HCT116 (cell line): Measurements from ENCODE around the gene PDHA1. TPM values are rescaled to one million over a fixed set of nuclear protein-coding genes. Genes with fewer than 3 reads are reported as not detected.

Experiments used
- ATAC-seq: fragments of 200-7000 bp; cut with Tn5 transposase; 2 replicates; pipeline ENCODE4 v1.9.1; 2020; ENCODE audit warnings: mild to moderate bottlenecking, moderate library complexity
- BruUV-seq: library from RNA; stranded (reverse); fragments of 400-500 nt; replicated peaks from 2 replicates; lab custom pipeline; 2021; lab: Mats Ljungman, UMichigan
- CTCF ChIA-PET: fragments of 300-600 bp; sonication (Branson Sonifier 250); formaldehyde crosslinking; loops from one replicate; lab custom pipeline; 2021; ENCODE audit warnings: antibody characterized with exemption; lab: Charles Lee
- POLR2A ChIA-PET: fragments of 300-600, 350-600 bp; sonication (Branson Sonifier 250); formaldehyde crosslinking; loops from one replicate; lab custom pipeline; 2021; ENCODE audit warnings: antibody characterized with exemption; lab: Charles Lee
- RAD21 ChIA-PET, 2 experiments: fragments of 300-600 bp; sonication (Branson Sonifier 250); formaldehyde crosslinking; loops; one replicate each; lab custom pipeline; 2023; ENCODE audit warnings: low total read pairs in 2 of 2; ENCODE audit not compliant: uncharacterized antibody in 2 of 2, unreplicated experiment in 2 of 2, low non-redundant PET in 1 of 2; lab: Charles Lee
- DNase-seq: peaks from one replicate; pipeline ENCODE4 v3.0.0-alpha.2; 2010; ENCODE audit warnings: low read depth, low spot score
- H2AFZ ChIP-seq: fragments of 200-600 bp; shearing (Covaris generic), sonication (generic); 2 replicates; pipeline ENCODE4 v1.6.1; 2017; ENCODE audit warnings: low read depth, mixed run types, mixed read lengths, antibody characterized with exemption, low read length; ENCODE audit not compliant: poor library complexity, severe bottlenecking
- H3K27ac ChIP-seq: 2 replicates; pipeline ENCODE4 v1.5.1; 2012; ENCODE audit warnings: low read depth, low read length
- H3K27me3 ChIP-seq: fragments of 200-600 bp; sonication (generic); 2 replicates; pipeline ENCODE4 v1.6.1; 2016; ENCODE audit warnings: mixed run types, low read length, mixed read lengths; ENCODE audit not compliant: insufficient read depth
- H3K36me3 ChIP-seq, 2 experiments: fragments of 200-500 bp in 1 of 2; fragments of 200-600 bp in 1 of 2; sonication (Bioruptor generic) in 1 of 2; sonication (generic) in 1 of 2; 2 replicates each; pipeline versions ENCODE4 v1.5.1 to v1.6.1; 2014 to 2016; ENCODE audit warnings: low read length in 2 of 2, inconsistent platforms in 1 of 2, mixed read lengths in 1 of 2, mixed run types in 1 of 2; ENCODE audit not compliant: insufficient read depth in 2 of 2, control insufficient read depth in 1 of 2
- H3K4me1 ChIP-seq, 2 experiments: fragments of 200-600 bp in 1 of 2; sonication (generic) in 1 of 2; 2 replicates each; pipeline versions ENCODE4 v1.5.1 to v1.6.1; 2012 to 2017; ENCODE audit warnings: low read length in 2 of 2, inconsistent platforms in 1 of 2, mild to moderate bottlenecking in 1 of 2, mixed read lengths in 1 of 2, mixed run types in 1 of 2, moderate library complexity in 1 of 2; ENCODE audit not compliant: insufficient read depth in 2 of 2, control insufficient read depth in 1 of 2
- H3K4me2 ChIP-seq: fragments of 200-600 bp; sonication (generic); 2 replicates; pipeline ENCODE4 v1.6.1; 2017; ENCODE audit warnings: mixed run types, low read length, mixed read lengths
- H3K4me3 ChIP-seq, 2 experiments: fragments of 200-600 bp in 1 of 2; sonication (generic) in 1 of 2; replicated peaks in 1 of 2; 2 replicates each; pipeline ENCODE4 v1.5.1; 2011 to 2016; ENCODE audit warnings: low read length in 2 of 2, control low read depth in 1 of 2, low read depth in 1 of 2, mild to moderate bottlenecking in 1 of 2, mixed read lengths in 1 of 2, mixed run types in 1 of 2
- H3K79me2 ChIP-seq: fragments of 200-600 bp; sonication (generic); 2 replicates; pipeline ENCODE4 v1.6.1; 2017; ENCODE audit warnings: mild to moderate bottlenecking, mixed run types, low read length, moderate library complexity, mixed read lengths; ENCODE audit not compliant: insufficient read depth
- H3K9ac ChIP-seq: fragments of 200-600 bp; sonication (generic); 2 replicates; pipeline ENCODE4 v1.6.1; 2016; ENCODE audit warnings: low read length, mixed read lengths
- H3K9me2 ChIP-seq: fragments of 200-600 bp; sonication (generic), shearing (Covaris generic); 2 replicates; pipeline ENCODE4 v1.6.1; 2017; ENCODE audit warnings: mixed run types, mild to moderate bottlenecking, moderate library complexity; ENCODE audit not compliant: insufficient read depth
- H3K9me3 ChIP-seq, 2 experiments: fragments of 200-500 bp in 1 of 2; fragments of 200-600 bp in 1 of 2; sonication (Bioruptor generic) in 1 of 2; sonication (generic) in 1 of 2; 2 replicates each; pipeline ENCODE4 v1.6.1; 2014 to 2017; ENCODE audit warnings: low read length in 2 of 2, mixed read lengths in 2 of 2, inconsistent platforms in 1 of 2, low read depth in 1 of 2, mild to moderate bottlenecking in 1 of 2, mixed run types in 1 of 2, moderate library complexity in 1 of 2; ENCODE audit not compliant: control insufficient read depth in 1 of 2, insufficient read depth in 1 of 2
- H4K20me1 ChIP-seq: fragments of 200-600 bp; sonication (generic), shearing (Covaris generic); 2 replicates; pipeline ENCODE4 v1.6.1; 2017; ENCODE audit warnings: mixed run types, mild to moderate bottlenecking, moderate library complexity; ENCODE audit not compliant: insufficient read depth
- ATF3 ChIP-seq: IDR thresholded peaks from 2 replicates; pipeline ENCODE4 v1.6.1; 2012
- CBX3 ChIP-seq: IDR thresholded peaks from 2 replicates; pipeline ENCODE4 v1.6.1; 2012; ENCODE audit warnings: low read depth
- CEBPB ChIP-seq: IDR thresholded peaks from 2 replicates; pipeline ENCODE4 v1.6.1; 2012; ENCODE audit warnings: low read depth
- CTCF ChIP-seq, 3 experiments: fragments of 200-600 bp in 1 of 3; sonication (generic) in 1 of 3; IDR thresholded peaks in 2 of 3; conservative IDR thresholded peaks in 1 of 3; 2 replicates each; pipeline ENCODE4 v1.5.1; 2012 to 2017; ENCODE audit warnings: low read depth in 2 of 3, low read length in 2 of 3, antibody characterized with exemption in 1 of 3, borderline replicate concordance in 1 of 3, control low read depth in 1 of 3, mild to moderate bottlenecking in 1 of 3, mixed read lengths in 1 of 3, mixed run types in 1 of 3, moderate library complexity in 1 of 3; ENCODE audit not compliant: insufficient read depth in 1 of 3
- EGR1 ChIP-seq: IDR thresholded peaks from 2 replicates; pipeline ENCODE4 v1.6.1; 2012; ENCODE audit warnings: low read depth
- EZH2 ChIP-seq: fragments of 200-600 bp; sonication (generic); IDR thresholded peaks from 2 replicates; pipeline ENCODE4 v1.6.1; 2017; ENCODE audit warnings: antibody characterized with exemption, mixed run types
- EZH2phosphoT487 ChIP-seq: fragments of 200-600 bp; IDR thresholded peaks from 2 replicates; pipeline ENCODE4 v1.6.1; 2018; ENCODE audit warnings: antibody characterized with exemption, borderline replicate concordance
- MAX ChIP-seq: IDR thresholded peaks from 2 replicates; pipeline ENCODE4 v1.6.1; 2012
- POLR2A ChIP-seq: IDR thresholded peaks from 2 replicates; pipeline ENCODE4 v1.7.0; 2011; ENCODE audit warnings: borderline replicate concordance; ENCODE audit not compliant: insufficient read depth, insufficient read length; ENCODE audit errors: extremely low read depth
- RAD21 ChIP-seq: IDR thresholded peaks from 2 replicates; pipeline ENCODE4 v1.6.1; 2012; ENCODE audit warnings: low read depth, mild to moderate bottlenecking
- REST ChIP-seq: IDR thresholded peaks from 2 replicates; pipeline ENCODE4 v1.6.1; 2012; ENCODE audit warnings: low read depth
- intact Hi-C: fragments of 100-400 bp; cut with micrococcal nuclease; formaldehyde crosslinking; loops from 2 replicates; pipeline ENCODE4 v1.10.0; 2022
- total RNA-seq: library from RNA; stranded (reverse); gene quantifications from one replicate; pipeline ENCODE4 v1.2.1, GENCODE V29; 2021; ENCODE audit not compliant: unreplicated experiment

PDHA1 gene
- total RNA-seq, 1 experiment from 2014 or later = 195 TPM

- no peaks in the 10 kb centered on the region for H3K27me3 ChIP-seq
- intact Hi-C loops = loop anchor here (1.0 to 10.0 kb wide), 5 partner anchors 318 to 1590 kb away; no protein-coding TSS in a partner anchor
- no peak overlapping the region for H3K4me2 ChIP-seq
- H4K20me1 ChIP-seq = no peaks in the 10 kb centered on the region
- no peaks in the 10 kb centered on the region for H3K9me2 ChIP-seq
- BruUV-seq = no TSS peak
- RAD21 ChIA-PET = interaction anchor here in 1 of 2 experiments (1.4 kb wide), 1 partner anchor 295 kb away, joined by 4 read pairs; no protein-coding TSS in a partner anchor
- CTCF ChIA-PET = interaction anchor here (0.7 to 1.3 kb wide), 4 partner anchors 10 to 939 kb away, joined by 3 to 11 read pairs (median 7); no protein-coding TSS in a partner anchor
- no peak overlapping the region for H2AFZ ChIP-seq
- H3K4me1 ChIP-seq = no peaks in the 10 kb centered on the region
- TF ChIP-seq MAX = no peak
- TF ChIP-seq POLR2A = no peak
- TF ChIP-seq ATF3 = no peak
- peak; percentile 47 to 97 (median 70) for TF ChIP-seq CTCF (IDR thresholded peaks at IDR 0.05 in 2 of 3, conservative IDR thresholded peaks at IDR 0.05 in 1 of 3; ENCODE audit: borderline replicate concordance in 1 of 3, insufficient read depth in 1 of 3, low read depth in 2 of 3, low read length in 2 of 3)
- TF ChIP-seq CEBPB = no peak
- no peak for TF ChIP-seq EZH2
- TF ChIP-seq REST = no peak
- peak; percentile 46 for TF ChIP-seq RAD21
- TF ChIP-seq EZH2phosphoT487 = no peak
- TF ChIP-seq CBX3 = no peak
- TF ChIP-seq EGR1 = no peak
- peaks cover 0 to 6% of the 10 kb centered on the region in 2 experiments; a peak in 1 of 4 replicates for H3K9me3 ChIP-seq
- DNase-seq (peak; percentile 40), ATAC-seq (peak; percentile 49)
- POLR2A ChIA-PET = no interaction called here
- H3K79me2 ChIP-seq = no peaks in the 10 kb centered on the region
- H3K4me3 ChIP-seq = no peak overlapping the region
- H3K9ac ChIP-seq = no peak overlapping the region
- H3K36me3 ChIP-seq = no peaks in the 10 kb centered on the region
- no peak overlapping the region for H3K27ac ChIP-seq
Observed at GRCh38 chrX:19334945-19335626, 8.6 kb upstream of the PDHA1 start.
